Epithelial cell of proximal tubule (primary cell): Measurements from ENCODE around the gene PCP2. TPM values are rescaled to one million over a fixed set of nuclear protein-coding genes. Genes with fewer than 3 reads are reported as not detected.

Source experiments
- DNase-seq: peaks from one replicate; pipeline ENCODE4 v3.0.0-alpha.2; 2011; ENCODE audit warnings: low read depth
- H3K4me3 ChIP-seq: 2 replicates; pipeline ENCODE4 v1.5.1; 2011; ENCODE audit warnings: low read depth, mild to moderate bottlenecking, low read length
- total RNA-seq: library from RNA; depleted of rRNA; stranded (reverse); fragments of >200 nt; gene quantifications from 2 replicates; pipeline ENCODE4 v1.2.3, GENCODE V29; 2015
- TF ChIP-seq, protein P1 (sequence below): conservative IDR thresholded peaks from 2 replicates; pipeline ENCODE4 v1.5.1; 2012; ENCODE audit warnings: low read depth, mild to moderate bottlenecking, low read length

PCP2 gene
- total RNA-seq, 1 donor from 2014 or later = not detected

DNA sequence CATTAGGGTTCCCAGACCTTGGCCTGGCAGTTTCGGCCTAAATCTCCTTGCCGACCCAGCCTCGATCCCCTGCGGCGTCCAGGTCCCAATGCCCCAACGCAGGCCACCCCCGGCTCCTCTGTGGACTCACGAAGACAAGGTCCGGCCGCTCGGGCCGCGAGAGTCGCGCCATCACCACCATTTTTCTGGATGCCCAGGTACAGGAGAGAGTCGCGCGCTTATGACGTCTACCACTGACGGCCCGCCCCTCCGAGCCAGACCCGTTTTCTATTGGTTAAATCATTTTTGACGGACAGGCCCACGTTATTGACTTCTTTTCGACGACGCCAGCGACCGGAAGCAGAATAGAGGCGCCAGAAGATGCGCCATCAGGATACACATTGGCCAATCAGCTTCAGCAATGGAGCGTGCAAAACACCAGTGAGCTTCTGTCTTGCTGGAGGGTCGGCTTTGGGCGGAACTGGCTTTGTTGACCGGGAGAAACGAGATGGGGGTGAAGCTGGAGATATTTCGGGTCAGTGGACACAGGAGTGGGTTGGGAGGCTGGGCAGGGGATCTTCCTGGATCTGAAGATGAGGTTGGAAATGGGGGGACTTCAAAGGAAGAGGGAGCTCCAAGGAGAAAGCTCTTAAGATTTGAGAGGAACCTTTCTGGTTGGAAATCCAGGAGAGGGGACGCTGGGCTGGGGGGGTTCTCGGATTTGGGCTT lies 4.0 kb downstream of the PCP2 start, which contains the start of the genes PET100 and XAB2:
Gene PET100, plus strand, starts transcription at position 447 of the 708 bp plus-strand sequence. Its CDS starts 41 bp downstream, at position 488.
Gene XAB2, minus strand, starts transcription at position 199 of the 708 bp plus-strand sequence. Its CDS starts 18 bp downstream, at position 181.
- TF ChIP-seq, protein P1, sequence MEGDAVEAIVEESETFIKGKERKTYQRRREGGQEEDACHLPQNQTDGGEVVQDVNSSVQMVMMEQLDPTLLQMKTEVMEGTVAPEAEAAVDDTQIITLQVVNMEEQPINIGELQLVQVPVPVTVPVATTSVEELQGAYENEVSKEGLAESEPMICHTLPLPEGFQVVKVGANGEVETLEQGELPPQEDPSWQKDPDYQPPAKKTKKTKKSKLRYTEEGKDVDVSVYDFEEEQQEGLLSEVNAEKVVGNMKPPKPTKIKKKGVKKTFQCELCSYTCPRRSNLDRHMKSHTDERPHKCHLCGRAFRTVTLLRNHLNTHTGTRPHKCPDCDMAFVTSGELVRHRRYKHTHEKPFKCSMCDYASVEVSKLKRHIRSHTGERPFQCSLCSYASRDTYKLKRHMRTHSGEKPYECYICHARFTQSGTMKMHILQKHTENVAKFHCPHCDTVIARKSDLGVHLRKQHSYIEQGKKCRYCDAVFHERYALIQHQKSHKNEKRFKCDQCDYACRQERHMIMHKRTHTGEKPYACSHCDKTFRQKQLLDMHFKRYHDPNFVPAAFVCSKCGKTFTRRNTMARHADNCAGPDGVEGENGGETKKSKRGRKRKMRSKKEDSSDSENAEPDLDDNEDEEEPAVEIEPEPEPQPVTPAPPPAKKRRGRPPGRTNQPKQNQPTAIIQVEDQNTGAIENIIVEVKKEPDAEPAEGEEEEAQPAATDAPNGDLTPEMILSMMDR = no peak
- H3K4me3 ChIP-seq = peak within 1 kb of the TSS; percentile 75
- peak; percentile 91 for DNase-seq

DNA sequence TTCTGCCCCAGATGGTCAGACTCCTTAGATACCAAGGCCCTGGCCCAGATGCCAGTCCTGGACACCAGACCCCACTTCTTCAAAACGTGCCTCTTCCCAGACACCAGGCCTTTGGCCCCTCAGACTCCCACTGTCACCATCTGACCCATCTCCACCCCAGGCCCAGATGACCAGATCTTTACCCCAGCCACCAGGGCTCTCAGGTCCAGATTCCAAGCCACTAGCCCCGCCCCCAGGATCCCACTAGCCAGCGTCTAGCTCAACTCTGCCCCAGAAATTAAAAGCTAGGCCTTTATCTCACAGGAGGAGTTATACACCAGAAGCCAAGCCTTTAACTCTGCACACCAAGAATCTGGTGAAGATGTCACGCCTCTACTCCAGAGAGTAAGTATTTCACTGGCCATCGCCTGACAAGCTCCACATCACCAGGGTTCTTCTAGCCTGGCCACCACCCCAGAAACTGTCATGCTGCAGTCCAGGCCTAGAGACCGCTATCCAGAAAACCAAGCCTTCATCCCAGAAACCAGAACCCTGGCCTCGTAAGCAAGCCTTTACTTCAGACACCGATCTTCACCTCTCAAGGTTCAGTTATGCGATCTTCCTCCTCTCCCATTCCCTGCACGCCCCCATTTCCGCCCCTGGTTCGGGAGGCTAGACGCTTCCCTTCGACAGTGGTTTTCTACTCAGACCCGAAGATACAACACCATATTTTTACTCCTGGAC lies 4.8 kb downstream of the PCP2 start:
- no peak for DNase-seq
- TF ChIP-seq, protein P1 = no peak
- H3K4me3 ChIP-seq = peak overlapping the region; percentile 75

DNA sequence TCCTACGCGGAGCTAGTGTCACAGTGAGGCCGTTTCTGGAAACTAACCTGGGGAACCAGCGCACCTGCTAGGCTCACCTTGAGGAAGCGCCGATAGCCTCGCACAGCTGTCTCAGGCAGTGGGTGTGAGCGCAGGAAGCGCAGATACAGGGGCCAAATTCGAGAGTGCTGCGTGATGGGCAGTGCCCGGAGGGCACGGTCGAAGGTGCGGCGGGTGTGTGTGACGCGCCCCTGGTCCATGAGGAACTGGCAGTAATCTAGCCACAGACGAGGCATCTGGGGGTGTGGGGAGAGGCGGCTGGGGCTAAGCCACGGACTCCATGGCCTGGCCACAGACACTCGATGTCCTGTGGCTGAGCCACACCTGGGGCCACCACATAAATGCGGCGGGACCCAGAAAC lies 6.4 kb downstream of the PCP2 start:
- no peak overlapping the region for H3K4me3 ChIP-seq
- TF ChIP-seq, protein P1 = no peak
- DNase-seq = no peak

DNA sequence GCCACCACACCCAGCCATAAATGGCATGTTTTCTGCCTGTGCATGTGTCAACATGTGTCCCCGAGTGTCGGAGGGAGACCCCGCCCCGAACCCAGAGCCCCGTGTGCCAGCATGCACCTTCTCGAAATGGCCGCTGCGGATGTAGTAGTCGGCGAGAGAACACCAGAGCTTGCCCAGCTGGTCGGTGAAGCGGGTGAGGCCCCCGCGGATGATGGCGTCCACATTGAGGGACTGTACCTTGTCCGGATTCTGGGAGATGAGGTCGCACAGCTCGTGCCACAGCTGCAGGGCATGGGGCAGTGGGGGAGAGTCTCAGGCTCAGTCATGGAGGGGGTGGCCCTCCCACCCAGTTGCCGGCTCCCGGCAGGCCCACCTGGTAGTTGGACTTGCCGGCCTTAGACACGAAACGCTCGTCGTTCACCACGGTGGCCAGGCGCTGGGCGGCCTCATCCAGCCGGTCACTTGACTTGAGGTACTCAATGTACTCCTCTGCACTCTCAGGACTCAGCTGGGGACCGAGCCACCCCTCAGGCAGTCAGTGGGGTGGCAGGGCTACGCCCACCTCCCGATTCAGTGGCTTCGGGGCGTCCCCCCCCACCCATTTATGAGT lies 7.7 kb downstream of the PCP2 start:
- H3K4me3 ChIP-seq = no peak overlapping the region
- no peak for DNase-seq
- TF ChIP-seq, protein P1 = no peak

DNA sequence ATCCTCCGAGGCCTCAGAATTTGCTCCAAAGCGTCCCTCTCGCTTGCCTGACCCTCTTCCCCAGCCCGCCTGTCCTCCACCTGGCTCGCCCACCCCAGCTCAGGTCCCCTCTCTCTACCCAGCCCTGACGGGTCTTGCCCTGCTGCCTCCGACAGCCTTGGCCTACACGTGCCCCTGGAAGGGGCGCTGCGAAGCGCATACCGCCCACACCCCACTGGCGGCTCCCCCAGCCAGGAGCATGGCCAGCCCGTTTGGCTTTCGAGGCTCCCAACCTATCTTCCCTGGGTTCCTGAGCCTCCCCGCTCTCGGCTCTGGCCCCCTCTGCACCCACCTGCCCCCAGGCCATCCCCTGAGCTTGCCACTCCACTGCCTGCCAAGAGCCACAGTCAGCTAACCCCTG lies 8.7 kb downstream of the PCP2 start:
- DNase-seq = no peak
- TF ChIP-seq, protein P1 = no peak
- H3K4me3 ChIP-seq = no peak overlapping the region

DNA sequence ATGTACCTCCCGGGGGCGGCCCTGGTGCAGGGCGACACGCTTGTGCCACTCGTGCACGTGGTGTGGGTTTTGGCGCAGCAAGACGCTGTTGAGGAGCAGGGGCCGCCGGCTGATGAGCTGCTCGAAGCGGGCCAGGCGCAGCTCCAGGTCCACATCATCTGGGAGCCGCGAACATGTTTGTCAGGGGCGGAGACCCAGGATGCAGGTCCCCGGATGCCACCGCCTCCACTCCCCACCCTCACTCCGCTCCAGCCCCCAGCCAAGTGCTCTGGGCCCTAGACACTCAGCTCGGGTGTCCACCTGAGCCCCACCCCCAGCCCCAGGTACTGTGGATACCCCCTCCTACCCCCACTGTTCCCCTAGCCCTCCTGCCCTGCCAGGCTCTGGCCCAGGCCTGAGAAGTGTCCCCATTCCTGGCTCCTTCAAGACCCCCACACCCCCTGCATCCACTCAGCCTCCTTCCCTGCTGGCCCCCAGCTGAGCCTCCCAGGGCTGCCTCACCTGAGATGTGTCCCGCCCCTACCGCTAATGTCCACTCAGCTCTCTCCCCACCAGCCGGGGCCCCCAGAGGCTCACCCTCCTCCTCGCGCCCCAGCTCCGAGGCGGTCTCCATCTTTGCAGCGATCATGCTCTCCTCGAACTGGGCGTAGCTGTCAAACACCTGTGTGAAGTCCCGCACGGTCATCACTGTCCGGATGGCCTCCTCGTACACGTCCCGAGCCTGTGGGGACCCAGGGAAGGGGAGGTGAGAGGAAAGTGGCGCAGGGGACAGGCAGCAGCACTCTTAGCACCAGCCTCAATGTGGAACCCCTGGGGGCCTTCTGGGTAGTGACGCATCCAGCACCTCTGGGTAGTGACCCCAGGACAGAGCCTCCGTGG lies 9.6 kb downstream of the PCP2 start:
- TF ChIP-seq, protein P1 = no peak
- no peak for DNase-seq
- no peak overlapping the region for H3K4me3 ChIP-seq
